WTC11 (cell line): Measurements from ENCODE around the gene PPP2R2C. TPM values are rescaled to one million over a fixed set of nuclear protein-coding genes. Genes with fewer than 3 reads are reported as not detected.

Source experiments
- ATAC-seq: fragments of 200-7000 bp; cut with Tn5 transposase; 2 replicates; pipeline ENCODE4 v1.10.0; 2021; ENCODE audit warnings: mild to moderate bottlenecking, moderate library complexity
- CTCF ChIA-PET: fragments of 300-600 bp; sonication (Branson Sonifier 250); formaldehyde crosslinking; loops from one replicate; lab custom pipeline; 2021; ENCODE audit warnings: antibody characterized with exemption; lab: Charles Lee
- POLR2A ChIA-PET: fragments of 350-600 bp; sonication (Branson Sonifier 250); formaldehyde crosslinking; loops from one replicate; lab custom pipeline; 2021; ENCODE audit warnings: antibody characterized with exemption; lab: Charles Lee
- DNase-seq: peaks from one replicate; pipeline ENCODE4 v3.0.0; 2021; ENCODE audit warnings: low spot score
- H3K27ac Mint-ChIP-seq: 2 replicates; pipeline ENCODE4 v1.8.0; 2021; ENCODE audit warnings: mixed read lengths
- H3K27me3 Mint-ChIP-seq: 2 replicates; pipeline ENCODE4 v1.8.0; 2021; ENCODE audit warnings: low read depth, mild to moderate bottlenecking, moderate library complexity, mixed read lengths
- H3K36me3 Mint-ChIP-seq: 2 replicates; pipeline ENCODE4 v1.8.0; 2021; ENCODE audit warnings: mixed read lengths
- H3K4me1 Mint-ChIP-seq: 2 replicates; pipeline ENCODE4 v1.8.0; 2022; ENCODE audit warnings: mixed read lengths
- H3K4me3 Mint-ChIP-seq: 2 replicates; pipeline ENCODE4 v1.8.0; 2021; ENCODE audit warnings: mild to moderate bottlenecking, moderate library complexity, mixed read lengths
- H3K9me3 Mint-ChIP-seq: 2 replicates; pipeline ENCODE4 v1.8.0; 2021; ENCODE audit warnings: mixed read lengths
- ATF3 ChIP-seq: sonication (generic); formaldehyde crosslinking; conservative IDR thresholded peaks from 2 replicates; pipeline ENCODE4 v1.8.1; 2022; ENCODE audit warnings: mild to moderate bottlenecking, missing genetic modification reagents
- ATF6 ChIP-seq: sonication (generic); formaldehyde crosslinking; IDR thresholded peaks from 2 replicates; pipeline ENCODE4 v1.8.1; 2023; ENCODE audit warnings: mild to moderate bottlenecking, missing genetic modification reagents
- E2F1 ChIP-seq: sonication (generic); formaldehyde crosslinking; IDR thresholded peaks from 2 replicates; pipeline ENCODE4 v1.8.0; 2022; ENCODE audit warnings: mild to moderate bottlenecking, missing genetic modification reagents
- E2F4 ChIP-seq: sonication (generic); formaldehyde crosslinking; IDR thresholded peaks from 2 replicates; pipeline ENCODE4 v1.8.1; 2022; ENCODE audit warnings: low read depth, mild to moderate bottlenecking, moderate library complexity, missing genetic modification reagents, borderline replicate concordance
- EMX1 ChIP-seq: fragments of 250-450 bp; sonication (Bioruptor Pico); IDR thresholded peaks from 2 replicates; pipeline ENCODE4 v1.8.0; 2021; ENCODE audit warnings: mild to moderate bottlenecking
- ERG ChIP-seq: fragments of 250-450 bp; sonication (Bioruptor Pico); IDR thresholded peaks from 2 replicates; pipeline ENCODE4 v1.8.0; 2021; ENCODE audit warnings: mild to moderate bottlenecking
- FOXJ3 ChIP-seq: sonication (generic); formaldehyde crosslinking; IDR thresholded peaks from 2 replicates; pipeline ENCODE4 v1.9.0; 2021; ENCODE audit warnings: missing genetic modification reagents, mild to moderate bottlenecking, borderline replicate concordance
- FOXP4 ChIP-seq: sonication (generic); formaldehyde crosslinking; IDR thresholded peaks from 2 replicates; pipeline ENCODE4 v1.8.0; 2022; ENCODE audit warnings: mild to moderate bottlenecking, missing genetic modification reagents
- NFE2L1 ChIP-seq: sonication (generic); formaldehyde crosslinking; IDR thresholded peaks from 2 replicates; pipeline ENCODE4 v1.8.1; 2023; ENCODE audit warnings: missing genetic modification reagents
- NR1H2 ChIP-seq: sonication (generic); formaldehyde crosslinking; IDR thresholded peaks from 2 replicates; pipeline ENCODE4 v1.9.0; 2021; ENCODE audit warnings: mild to moderate bottlenecking, moderate library complexity, missing genetic modification reagents
- PREB ChIP-seq: sonication (generic); formaldehyde crosslinking; IDR thresholded peaks from 2 replicates; pipeline ENCODE4 v1.8.1; 2022; ENCODE audit warnings: mild to moderate bottlenecking, missing genetic modification reagents, moderate library complexity, borderline replicate concordance
- SP1 ChIP-seq: sonication (generic); formaldehyde crosslinking; conservative IDR thresholded peaks from 2 replicates; pipeline ENCODE4 v1.8.1; 2022; ENCODE audit warnings: missing genetic modification reagents
- TEAD4 ChIP-seq: sonication (generic); formaldehyde crosslinking; IDR thresholded peaks from 2 replicates; pipeline ENCODE4 v1.8.0; 2022; ENCODE audit warnings: mild to moderate bottlenecking, missing genetic modification reagents
- ZNF232 ChIP-seq: sonication (generic); formaldehyde crosslinking; IDR thresholded peaks from 2 replicates; pipeline ENCODE4 v1.8.0; 2022; ENCODE audit warnings: mild to moderate bottlenecking, missing genetic modification reagents
- ZNF512 ChIP-seq: sonication (generic); formaldehyde crosslinking; IDR thresholded peaks from 2 replicates; pipeline ENCODE4 v1.8.1; 2022; ENCODE audit warnings: missing genetic modification reagents, borderline replicate concordance
- total RNA-seq: library from RNA; stranded (reverse); gene quantifications from 3 replicates; pipeline ENCODE4 v1.2.3, GENCODE V29; 2021

PPP2R2C gene
- total RNA-seq, 1 experiment from 2014 or later = 11.5 TPM

GRCh38 chr4:6458528-6458927 is 13.9 kb downstream of the PPP2R2C start (continued):
- TF ChIP-seq PREB (CRISPR knock-in tag) = no peak
- no peak for TF ChIP-seq ATF6 (CRISPR knock-in tag)
- TF ChIP-seq ZNF512 = no peak
- TF ChIP-seq TEAD4 (CRISPR knock-in tag) = no peak
- TF ChIP-seq ATF3 = no peak
- no peak for TF ChIP-seq NFE2L1

GRCh38 chr4:6456450-6456849 is 16.0 kb downstream of the PPP2R2C start:
- H3K27me3 Mint-ChIP-seq = no peaks in the 10 kb centered on the region; the same call in 1 of the 2 replicates
- CTCF ChIA-PET = interaction anchor here (0.6 kb wide), 1 partner anchor 86 kb away, joined by 5 read pairs; no protein-coding TSS in a partner anchor

More at GRCh38 chr4:6456450-6456849, 16.0 kb downstream of the PPP2R2C start:
- ATAC-seq (no peak), DNase-seq (no peak)
- TF ChIP-seq PREB (CRISPR knock-in tag) (no peak), E2F4 (CRISPR knock-in tag) (no peak), EMX1 (CRISPR knock-in tag) (no peak), ERG (CRISPR knock-in tag) (no peak), SP1 (CRISPR knock-in tag) (no peak), ZNF232 (CRISPR knock-in tag) (no peak), FOXP4 (no peak), E2F1 (CRISPR knock-in tag) (no peak), ATF3 (no peak), NR1H2 (CRISPR knock-in tag) (no peak), FOXJ3 (no peak)
- H3K4me1 Mint-ChIP-seq = no peaks in the 10 kb centered on the region
- no peaks in the 10 kb centered on the region for H3K36me3 Mint-ChIP-seq
- H3K27ac Mint-ChIP-seq = no peak overlapping the region
- no peak overlapping the region for H3K4me3 Mint-ChIP-seq
- peaks cover 3% of the 10 kb centered on the region; the same call in 1 of the 2 replicates for H3K9me3 Mint-ChIP-seq
- POLR2A ChIA-PET = no interaction called here
